Gastrocnemius medialis (tissue), 4 donors: ENCODE measurements around the gene MYL2. TPM values are rescaled to one million over a fixed set of nuclear protein-coding genes. Genes with fewer than 3 reads are reported as not detected.

Experiments used
- ATAC-seq, 2 donors: fragments of 150-250 bp; one replicate each; pipeline ENCODE4 v1.9.1; 2016
- DNase-seq, 2 donors: peaks; one replicate each; pipeline ENCODE4 v3.0.0-alpha.2; 2019
- H3K27ac ChIP-seq, 4 donors: fragments of 200-600 bp; sonication (generic); 1 replicate in 1 of 4; 2 replicates in 3 of 4; pipeline ENCODE4 v1.5.1; 2016 to 2018; ENCODE audit warnings: mild to moderate bottlenecking in 2 of 4, moderate library complexity in 1 of 4
- H3K27me3 ChIP-seq, 3 donors: fragments of 200-600 bp; sonication (generic) in 2 of 3; 1 replicate in 1 of 3; 2 replicates in 2 of 3; pipeline versions ENCODE4 v1.5.1 to v1.6.0; 2016 to 2019; ENCODE audit warnings: mild to moderate bottlenecking in 1 of 3, moderate library complexity in 1 of 3
- H3K36me3 ChIP-seq, 2 donors: fragments of 200-600 bp; sonication (generic) in 1 of 2; one replicate each; pipeline ENCODE4 v1.5.1; 2017 to 2018
- H3K4me1 ChIP-seq, 2 donors: fragments of 200-600 bp; sonication (generic) in 1 of 2; one replicate each; pipeline ENCODE4 v1.5.1; 2016 to 2017; ENCODE audit warnings: mild to moderate bottlenecking in 2 of 2
- H3K4me3 ChIP-seq, 4 donors: fragments of 200-600 bp; sonication (generic) in 3 of 4; 1 replicate in 1 of 4; 2 replicates in 3 of 4; pipeline ENCODE4 v1.5.1; 2016 to 2019; ENCODE audit warnings: mild to moderate bottlenecking in 2 of 4
- H3K9me3 ChIP-seq, 3 donors: fragments of 200-600 bp; sonication (generic) in 2 of 3; 1 replicate in 1 of 3; 2 replicates in 2 of 3; pipeline ENCODE4 v1.5.1; 2016 to 2019
- CTCF ChIP-seq, 5 experiments: fragments of 450-650 bp in 3 of 5; fragments of 200-600 bp in 2 of 5; sonication (generic) in 2 of 5; IDR thresholded peaks in 4 of 5; conservative IDR thresholded peaks in 1 of 5; 1 replicate in 4 of 5; 2 replicates in 1 of 5; pipeline ENCODE4 v1.5.1; 2016 to 2019; ENCODE audit warnings: antibody characterized with exemption in 5 of 5, mild to moderate bottlenecking in 3 of 5, moderate library complexity in 3 of 5
- POLR2A ChIP-seq, 2 donors: fragments of 450-650 bp; IDR thresholded peaks; one replicate each; pipeline ENCODE4 v1.6.1; 2017; ENCODE audit warnings: antibody characterized with exemption in 2 of 2, mild to moderate bottlenecking in 2 of 2, moderate library complexity in 2 of 2
- in situ Hi-C, 4 donors: fragments of 200-750 bp; cut with MboI; loops; one replicate each; pipeline versions ENCODE4 v1.15.0 to v1.8.0; 2017; ENCODE audit warnings: low sequenced_read_pairs in 4 of 4
- intact Hi-C: fragments of 100-400 bp; cut with DNase I; formaldehyde crosslinking; loops from one replicate; pipeline ENCODE4 v1.15.1; 2023; ENCODE audit warnings: low total_unique reads
- total RNA-seq, 4 donors: library from RNA; depleted of rRNA; stranded (reverse); fragments of >200 nt; gene quantifications; one replicate each; pipeline versions ENCODE4 v1.1.0 to v1.2.3, GENCODE V29; 2016

Gene MYL2
- total RNA-seq, 4 donors from 2014 or later = 817 to 5,649 (median 2,775) TPM

DNA sequence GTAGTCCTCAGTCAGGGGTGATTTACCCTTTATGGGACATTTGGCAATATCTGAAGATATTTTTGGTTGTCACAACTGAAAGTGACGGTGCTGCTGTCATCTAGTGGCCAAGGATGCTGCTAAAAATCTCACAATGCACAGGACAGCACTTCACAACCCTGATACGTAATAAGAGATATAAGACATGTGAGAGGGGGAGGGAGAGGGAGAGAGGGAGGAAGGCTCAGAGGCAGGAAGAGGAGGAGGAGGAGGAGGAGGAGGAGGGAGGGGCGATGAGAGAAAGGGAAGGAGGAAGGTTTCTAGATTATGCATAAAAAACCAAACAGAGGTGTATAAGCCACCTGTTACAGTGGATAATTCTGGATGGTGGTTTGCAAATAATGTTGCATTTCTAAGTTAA is 14.3 kb downstream of the MYL2 start:
- intact Hi-C loops (no loop called here), in situ Hi-C loops (no loop called here)
- H3K27ac ChIP-seq = no peak overlapping the region
- no peak for ATAC-seq
- no peaks in the 10 kb centered on the region for H3K9me3 ChIP-seq
- no peak overlapping the region for H3K4me3 ChIP-seq
- H3K36me3 ChIP-seq = no peaks in the 10 kb centered on the region
- no peak for TF ChIP-seq CTCF (IDR thresholded peaks at IDR 0.05 in 4 of 5, conservative IDR thresholded peaks at IDR 0.05 in 1 of 5)
- TF ChIP-seq POLR2A (IDR thresholded peaks at IDR 0.05) = no peak
- no peak for DNase-seq
- no peaks in the 10 kb centered on the region for H3K27me3 ChIP-seq
- peaks cover 0 to 8% of the 10 kb centered on the region in 2 donors for H3K4me1 ChIP-seq

DNA sequence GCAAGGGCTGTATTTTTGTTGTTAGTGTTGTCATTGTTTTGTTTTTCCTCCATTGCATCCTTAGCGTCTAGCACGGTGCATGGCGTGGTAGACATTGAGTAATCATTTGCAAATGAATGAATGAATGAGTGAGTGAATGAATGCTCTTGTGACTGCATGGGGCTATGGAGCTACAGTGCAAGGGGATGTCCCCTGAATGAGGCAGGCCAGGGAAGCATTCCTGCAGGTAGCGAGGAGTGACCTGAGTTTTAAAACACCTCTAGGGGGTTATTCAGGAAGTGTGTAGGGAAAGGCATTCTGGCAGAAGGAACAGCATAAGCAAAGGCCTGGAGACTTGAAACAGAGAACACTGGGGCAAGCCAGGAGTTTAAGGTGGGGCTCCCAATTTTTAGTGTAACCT is 16.9 kb downstream of the MYL2 start:
- H3K4me1 ChIP-seq = peaks cover 0 to 8% of the 10 kb centered on the region in 2 donors
- H3K4me3 ChIP-seq = no peak overlapping the region
- H3K27me3 ChIP-seq = no peaks in the 10 kb centered on the region
- H3K9me3 ChIP-seq = no peaks in the 10 kb centered on the region
- H3K27ac ChIP-seq = no peak overlapping the region
- no peak for DNase-seq
- no peak for TF ChIP-seq CTCF (IDR thresholded peaks at IDR 0.05 in 4 of 5, conservative IDR thresholded peaks at IDR 0.05 in 1 of 5)
- no peak for TF ChIP-seq POLR2A (IDR thresholded peaks at IDR 0.05)
- in situ Hi-C loops = no loop called here
- H3K36me3 ChIP-seq = no peaks in the 10 kb centered on the region
- intact Hi-C loops = no loop called here
- no peak for ATAC-seq

DNA sequence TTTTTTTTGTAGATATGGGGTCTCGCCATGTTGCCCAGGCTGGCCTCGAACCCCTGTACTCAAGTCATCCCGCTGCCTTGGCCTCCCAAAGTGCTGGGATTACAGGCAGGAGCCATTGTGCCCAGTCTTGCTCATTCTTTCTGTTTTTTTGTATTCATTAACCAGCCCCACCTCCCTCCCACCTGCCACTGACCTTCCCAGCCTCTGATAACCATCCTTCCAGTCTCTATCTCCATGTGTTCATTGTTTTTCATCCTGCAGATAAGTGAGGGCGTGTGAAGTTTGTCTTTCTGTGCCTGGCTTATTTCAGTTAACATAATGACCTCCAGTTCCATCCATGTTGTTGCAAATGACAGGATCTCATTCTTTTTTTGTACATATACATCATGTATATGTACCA is 19.0 kb downstream of the MYL2 start:
- Histone ChIP-seq H3K4me1 (no peaks in the 10 kb centered on the region), H3K4me3 (no peak overlapping the region), H3K27ac (no peak overlapping the region), H3K9me3 (no peaks in the 10 kb centered on the region), H3K36me3 (no peaks in the 10 kb centered on the region), H3K27me3 (no peaks in the 10 kb centered on the region)
- in situ Hi-C loops = no loop called here
- ATAC-seq (no peak), DNase-seq (no peak)
- intact Hi-C loops = no loop called here
- TF ChIP-seq POLR2A (IDR thresholded peaks at IDR 0.05) = no peak
- TF ChIP-seq CTCF (IDR thresholded peaks at IDR 0.05 in 4 of 5, conservative IDR thresholded peaks at IDR 0.05 in 1 of 5) = no peak

DNA sequence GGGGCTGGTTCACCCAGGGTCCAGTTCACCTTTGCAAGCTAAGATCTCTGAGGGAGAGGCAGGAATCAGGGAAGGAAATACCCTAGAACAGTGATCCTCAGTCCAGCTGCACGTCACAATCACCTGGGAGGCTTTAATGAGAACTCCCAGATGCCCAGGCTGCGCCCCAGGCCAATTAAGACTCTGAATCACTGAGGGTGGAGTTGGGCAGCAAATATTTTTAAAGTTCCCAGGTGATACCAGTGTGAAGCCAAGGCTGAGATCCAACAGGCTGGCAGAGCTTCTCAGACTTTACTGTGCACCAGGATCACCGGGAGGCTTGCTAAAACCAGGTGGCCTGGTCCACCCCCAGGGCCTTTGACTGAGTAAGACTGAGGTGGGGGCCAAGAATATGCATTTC is 23.8 kb downstream of the MYL2 start:
- no peak overlapping the region for H3K27ac ChIP-seq
- TF ChIP-seq CTCF (IDR thresholded peaks at IDR 0.05 in 4 of 5, conservative IDR thresholded peaks at IDR 0.05 in 1 of 5) = no peak
- no peak for TF ChIP-seq POLR2A (IDR thresholded peaks at IDR 0.05)
- no peaks in the 10 kb centered on the region for H3K9me3 ChIP-seq
- no peak for DNase-seq
- H3K27me3 ChIP-seq = no peaks in the 10 kb centered on the region
- H3K4me3 ChIP-seq = no peak overlapping the region
- intact Hi-C loops = loop anchor here (10.0 kb wide), 1 partner anchor 138 kb away; the partner anchor contains the start of gene CUX2
- H3K36me3 ChIP-seq = no peaks in the 10 kb centered on the region
- peaks cover 0 to 6% of the 10 kb centered on the region in 2 donors for H3K4me1 ChIP-seq
- in situ Hi-C loops = loop anchor here in 3 of 4 donors (10.0 to 25.0 kb wide), 3 partner anchors 409 to 418 kb away; no protein-coding TSS in a partner anchor
- no peak for ATAC-seq

DNA sequence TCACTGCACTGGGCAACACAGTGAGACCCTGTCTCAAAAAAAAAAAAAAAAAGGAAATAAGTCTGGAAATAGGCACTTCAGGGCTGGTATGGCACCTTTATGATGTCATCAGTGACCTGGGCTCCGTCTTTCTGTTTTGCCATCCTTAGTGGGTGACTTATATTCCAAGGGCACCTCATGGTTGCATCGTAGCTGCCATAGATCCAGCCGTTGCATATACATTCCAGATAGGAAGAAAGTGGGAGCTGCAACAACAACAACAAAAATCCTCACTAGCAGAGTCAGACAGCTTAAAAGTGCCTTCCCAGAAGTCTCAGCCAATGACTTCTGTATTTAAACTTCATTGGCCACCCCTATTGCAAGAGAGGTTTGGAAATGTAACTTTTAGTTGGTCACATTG is 26.4 kb downstream of the MYL2 start:
- in situ Hi-C loops (loop anchor here in 3 of 4 donors (10.0 to 25.0 kb wide), 3 partner anchors 407 to 421 kb away; no protein-coding TSS in a partner anchor), intact Hi-C loops (loop anchor here (2.0 to 10.0 kb wide), 5 partner anchors 43 to 419 kb away; partner anchors contain the start of genes CUX2 and PPP1CC)
- peaks cover 0 to 6% of the 10 kb centered on the region in 2 donors for H3K4me1 ChIP-seq
- H3K9me3 ChIP-seq = no peaks in the 10 kb centered on the region
- no peak for ATAC-seq
- H3K4me3 ChIP-seq = no peak overlapping the region
- TF ChIP-seq POLR2A (IDR thresholded peaks at IDR 0.05) (no peak), CTCF (IDR thresholded peaks at IDR 0.05 in 4 of 5, conservative IDR thresholded peaks at IDR 0.05 in 1 of 5) (no peak)
- H3K36me3 ChIP-seq = no peaks in the 10 kb centered on the region
- no peaks in the 10 kb centered on the region for H3K27me3 ChIP-seq
- DNase-seq = no peak
- H3K27ac ChIP-seq = no peak overlapping the region
